ENCODE data around the gene PSG5.
"Not testable (repeated sequence)": the region's sequence is repeated elsewhere in the genome, so short reads cannot be mapped to it uniquely, and the experiment has no call there.

The PSG5 gene

DNA sequence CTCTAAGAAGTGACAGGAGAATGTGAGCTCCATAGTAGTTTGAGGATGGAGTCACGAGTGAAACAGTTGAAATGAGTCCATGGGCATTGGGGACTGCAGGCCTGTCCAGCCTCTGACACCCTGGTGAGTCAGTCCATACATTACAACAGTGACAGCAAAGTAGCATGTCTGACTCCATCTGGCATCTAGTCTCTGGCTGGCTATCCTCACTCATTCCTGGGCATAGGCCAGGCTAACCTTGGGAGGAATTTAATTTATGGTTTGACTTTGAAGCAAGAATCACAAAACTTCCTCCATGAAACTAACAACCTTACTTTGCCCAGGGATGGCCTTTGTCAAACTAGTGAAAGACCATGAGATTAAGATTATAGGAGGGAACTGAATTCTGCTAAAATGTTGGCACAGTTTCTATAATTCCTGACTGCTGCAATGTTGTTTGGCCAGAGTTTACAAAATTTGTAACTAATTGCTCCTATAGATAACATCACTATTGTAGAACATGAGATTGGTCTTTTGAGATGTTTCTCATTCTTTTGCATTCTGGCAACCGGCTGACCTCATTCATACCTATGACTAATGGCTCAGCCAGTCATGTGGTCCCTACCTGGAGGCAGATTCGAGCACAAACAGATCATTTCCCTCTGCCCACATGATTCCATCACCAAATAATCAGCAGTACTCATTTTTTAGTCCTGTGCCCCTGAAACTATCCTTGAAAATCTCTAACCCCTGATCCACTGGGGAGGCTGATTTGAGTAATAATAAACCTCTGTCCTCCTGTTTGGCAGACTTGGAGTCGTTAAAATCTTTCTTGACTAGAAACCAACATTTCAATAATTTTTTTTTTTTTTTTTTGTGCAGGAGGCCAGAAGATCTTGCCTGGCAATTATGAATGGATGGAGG, 4.2 kb downstream of the PSG5 start:
- DNase-seq: not testable (repeated sequence)

DNA sequence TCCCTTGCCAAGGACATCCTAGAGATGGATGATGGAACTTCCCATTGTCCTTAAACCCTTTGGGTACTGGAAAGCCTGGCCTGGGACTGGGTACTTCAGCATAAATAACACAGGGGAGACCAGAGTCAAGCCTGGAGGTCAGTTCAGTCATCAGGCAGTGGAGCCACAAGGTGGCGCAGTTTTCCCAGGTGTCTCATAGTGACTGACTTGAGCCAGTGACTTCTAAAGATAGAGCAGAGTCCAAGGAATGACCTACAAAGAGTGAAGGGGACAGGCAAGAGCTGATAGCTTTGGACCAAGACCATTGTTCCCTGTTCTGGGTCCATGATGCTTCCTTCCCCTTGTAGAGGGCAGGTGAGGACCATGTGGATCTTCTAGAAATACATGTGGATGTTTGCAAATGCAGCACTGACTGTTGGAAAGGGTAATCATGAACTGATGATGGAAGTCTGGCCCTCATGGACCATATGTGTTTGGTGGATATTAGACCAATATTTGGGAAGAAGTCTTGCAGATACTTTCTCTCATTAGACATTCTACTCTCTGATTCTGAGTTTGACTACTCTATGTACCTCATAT, 6.7 kb downstream of the PSG5 start:
- DNase-seq: not testable (repeated sequence)

DNA sequence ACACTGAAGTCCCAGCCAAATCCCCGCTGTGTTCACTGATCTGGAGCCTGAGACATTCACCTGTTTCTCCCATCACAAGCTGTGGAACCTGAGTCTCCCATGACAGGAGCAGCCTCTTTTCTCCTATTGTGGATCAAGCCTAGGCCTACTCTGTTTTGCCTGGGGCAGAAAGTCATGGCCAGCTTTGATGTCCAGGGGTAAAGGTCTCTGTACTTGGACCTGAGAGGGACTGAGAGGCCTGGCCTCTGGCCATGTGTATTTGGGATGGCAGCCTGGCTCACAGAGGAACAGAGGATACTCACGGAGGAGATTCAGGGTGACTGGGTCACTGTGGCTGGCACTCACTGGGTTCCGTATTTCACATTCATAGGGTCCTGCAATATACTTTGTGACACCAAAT, 7.8 kb downstream of the PSG5 start:
- DNase-seq: not testable (repeated sequence)

DNA sequence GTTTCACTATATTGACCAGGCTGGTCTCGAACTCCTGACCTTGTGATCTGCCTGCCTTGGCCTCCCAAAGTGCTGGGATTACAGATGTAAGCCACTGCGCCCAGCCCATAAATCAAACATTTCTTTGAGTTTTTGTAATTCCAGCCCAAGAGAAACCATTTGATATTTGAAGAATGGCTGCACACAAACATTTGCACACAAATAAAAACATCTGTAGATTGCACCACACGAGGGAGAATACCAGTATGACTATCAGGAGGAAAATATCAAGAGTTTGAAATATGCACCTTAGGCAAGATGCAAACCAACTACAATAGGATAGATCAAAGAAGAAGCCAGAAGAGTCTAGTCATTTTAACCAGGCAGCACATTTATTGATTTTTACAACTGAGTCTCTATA, 20.4 kb downstream of the PSG5 start:
- not testable (repeated sequence) for DNase-seq

DNA sequence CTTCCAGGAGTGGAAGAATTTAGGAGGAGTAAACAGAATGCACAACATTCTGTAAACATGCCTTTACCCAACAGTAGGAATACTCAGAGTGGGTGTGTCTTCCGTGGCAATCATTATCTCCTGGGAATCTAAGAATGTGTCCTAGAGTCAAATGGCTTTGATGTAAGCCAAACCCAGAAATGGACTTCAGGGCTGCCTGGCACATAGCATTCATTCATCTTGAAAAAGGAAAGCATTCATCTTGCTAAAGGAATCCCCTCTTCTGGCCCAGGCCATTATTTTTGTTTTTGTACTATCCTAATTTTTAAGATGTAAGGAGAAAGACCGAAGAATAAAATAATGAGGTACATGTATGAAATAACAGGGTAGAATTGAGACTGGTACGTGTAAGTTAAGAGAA, 23.2 kb downstream of the PSG5 start:
- DNase-seq: not testable (repeated sequence)

DNA sequence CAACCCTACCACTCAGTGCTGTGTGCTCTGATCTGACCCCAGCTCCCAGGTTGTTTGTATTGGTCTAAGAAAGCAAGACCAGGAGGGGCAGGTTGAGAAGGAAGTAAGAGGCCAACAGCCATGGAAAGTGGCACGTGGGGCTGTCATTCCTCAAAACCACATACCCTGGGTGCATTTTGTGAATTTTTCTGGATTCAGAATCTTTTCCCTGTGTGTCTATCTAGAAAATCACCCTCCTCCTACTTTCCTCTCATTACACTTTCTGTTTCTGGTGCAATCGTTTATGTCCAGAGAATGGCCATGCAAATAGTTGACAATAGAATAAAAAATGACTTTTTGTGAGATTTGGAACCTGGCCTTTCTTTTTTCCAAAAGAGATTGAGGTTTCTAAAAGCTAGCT, 24.1 kb downstream of the PSG5 start:
- DNase-seq: not testable (repeated sequence)

DNA sequence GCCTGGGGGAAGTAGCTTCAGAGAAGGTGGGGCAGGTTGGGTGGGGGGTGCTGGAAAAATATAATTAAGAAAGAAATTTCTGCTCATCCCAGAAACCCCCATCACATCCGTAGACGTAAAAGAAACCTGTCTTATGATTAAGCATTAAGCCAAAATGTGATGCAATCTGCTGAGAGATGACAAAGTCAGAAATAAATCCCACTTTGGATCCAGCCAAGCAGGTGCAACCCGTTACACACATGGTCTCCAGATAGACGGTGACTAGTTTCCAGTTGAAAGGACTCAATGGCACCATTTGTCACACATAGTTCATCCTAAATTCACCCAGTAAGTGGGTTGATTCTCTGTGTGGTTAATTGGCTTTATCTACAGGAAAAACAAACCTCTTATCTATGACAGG, 34.1 kb downstream of the PSG5 start:
- DNase-seq: no peak

DNA sequence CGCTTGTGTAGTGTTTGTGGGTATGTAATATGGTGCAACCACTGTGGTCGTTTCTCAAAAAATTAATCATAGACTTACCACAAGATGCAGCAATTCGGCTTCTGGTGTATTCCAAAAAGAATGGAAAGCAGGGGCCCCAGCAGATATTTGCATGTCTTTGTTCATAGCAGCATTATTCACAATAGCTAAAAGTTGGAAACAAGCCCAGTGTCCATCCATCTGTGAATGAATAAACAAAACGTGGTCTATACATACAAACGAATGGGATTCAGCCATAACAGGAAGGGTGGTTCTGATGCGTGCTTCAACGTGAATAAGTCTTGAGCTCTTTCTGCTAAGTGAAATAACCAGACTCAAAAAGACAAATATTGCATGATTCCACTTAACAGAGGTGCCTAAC, 36.5 kb downstream of the PSG5 start:
- not testable (repeated sequence) for DNase-seq

DNA sequence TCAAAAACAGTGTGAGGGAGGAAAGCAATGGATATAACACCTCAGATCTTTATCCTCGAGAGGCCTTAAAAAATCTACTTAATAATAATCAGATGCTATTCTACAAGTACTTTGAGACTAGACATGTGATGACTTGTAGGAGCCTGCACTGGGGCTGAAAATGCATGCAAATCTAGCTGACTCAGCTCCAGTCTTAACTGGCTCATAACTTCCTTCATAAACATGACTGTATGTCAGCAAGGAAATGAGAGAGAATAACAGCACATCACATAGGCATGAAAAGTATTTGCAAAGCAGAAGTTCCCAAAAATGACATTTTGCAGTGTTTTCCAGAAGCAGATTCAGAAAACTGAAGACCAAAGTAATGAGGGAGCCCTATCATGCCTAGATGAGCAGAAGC, 38.1 kb downstream of the PSG5 start:
- DNase-seq: no peak

DNA sequence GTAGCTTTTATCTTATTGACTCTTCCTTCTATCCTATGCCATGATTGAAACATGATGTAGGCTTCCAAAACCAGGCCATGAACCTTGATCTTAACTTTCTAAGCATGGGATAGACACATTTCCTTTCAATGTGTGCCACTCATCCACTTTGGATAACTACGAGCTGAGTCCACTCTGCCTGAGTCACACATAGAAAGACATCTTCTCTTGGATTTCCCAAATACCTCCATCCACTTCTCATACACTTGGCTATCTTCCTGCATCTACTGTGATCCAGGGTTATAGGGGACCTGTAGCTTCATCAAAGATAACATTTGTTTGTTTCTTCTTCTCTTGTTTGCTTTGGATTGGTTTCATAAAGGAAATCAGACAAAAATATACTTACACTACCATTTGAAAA, 44.6 kb downstream of the PSG5 start:
- DNase-seq: not testable (repeated sequence)

DNA sequence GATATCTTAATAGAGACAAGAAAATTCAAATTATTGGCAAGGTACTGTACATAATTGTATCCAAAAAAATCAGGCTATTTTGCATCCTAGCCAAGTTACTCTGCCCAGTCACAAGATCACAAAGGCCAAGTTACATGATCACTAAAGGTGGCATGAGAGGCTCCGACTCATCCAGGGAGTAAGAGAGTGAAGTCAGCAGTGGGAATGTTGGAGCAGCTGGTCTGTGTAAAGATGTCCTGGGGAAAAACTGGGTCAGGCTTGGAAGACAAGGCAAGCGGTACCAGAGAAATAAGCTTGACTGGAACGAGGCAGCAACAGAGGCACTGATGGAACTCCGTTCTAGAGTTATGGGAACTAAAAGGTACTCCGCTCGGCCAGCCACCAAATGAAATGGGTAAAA, 53.6 kb downstream of the PSG5 start:
- no peak for DNase-seq

DNA sequence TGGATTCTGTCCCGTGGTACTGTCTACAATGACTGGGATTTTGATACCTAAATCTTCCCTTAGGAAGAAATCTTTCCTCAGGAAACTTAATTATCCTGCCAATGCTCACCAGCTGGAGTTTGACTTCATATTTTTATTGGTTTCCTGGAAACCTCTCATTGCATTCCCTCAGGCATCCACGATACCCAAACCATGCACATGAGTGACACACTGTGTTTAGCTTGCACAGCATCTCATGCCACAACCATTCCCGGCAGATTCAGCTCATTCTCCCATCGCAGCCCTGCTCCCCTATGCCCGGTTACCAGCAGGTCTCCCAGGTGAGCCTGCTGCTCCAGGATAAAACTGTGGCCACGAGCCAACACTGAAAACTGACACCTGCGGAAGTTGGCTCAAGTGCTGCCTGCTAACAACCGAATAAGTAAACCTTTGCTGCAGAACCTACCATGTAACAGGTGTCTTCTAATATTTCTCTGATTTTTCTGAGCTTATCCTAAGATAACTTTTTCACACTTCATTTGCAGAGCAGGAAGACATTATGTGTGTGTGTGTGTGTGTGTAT, 55.0 kb downstream of the PSG5 start:
- DNase-seq: not testable (repeated sequence)

DNA sequence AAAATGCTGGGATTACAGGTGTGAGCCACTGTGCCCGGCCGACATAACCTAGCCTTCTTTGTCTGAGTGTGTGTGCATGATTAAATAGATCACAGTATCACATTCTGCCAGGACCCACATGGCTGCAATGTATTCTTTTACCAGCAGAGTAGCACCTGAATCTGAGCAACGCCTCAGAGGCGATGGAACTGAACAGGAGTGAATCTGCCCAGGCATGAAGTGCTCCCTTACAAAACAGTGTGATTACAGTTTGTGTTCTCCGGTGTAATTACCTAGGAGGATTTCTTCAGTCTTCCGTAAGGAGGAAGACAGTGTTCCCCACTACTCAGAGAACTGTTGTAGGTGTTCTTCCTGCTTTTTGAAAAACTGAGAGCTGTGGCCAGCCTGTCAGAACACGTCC, 57.1 kb downstream of the PSG5 start:
- not testable (repeated sequence) for DNase-seq

DNA sequence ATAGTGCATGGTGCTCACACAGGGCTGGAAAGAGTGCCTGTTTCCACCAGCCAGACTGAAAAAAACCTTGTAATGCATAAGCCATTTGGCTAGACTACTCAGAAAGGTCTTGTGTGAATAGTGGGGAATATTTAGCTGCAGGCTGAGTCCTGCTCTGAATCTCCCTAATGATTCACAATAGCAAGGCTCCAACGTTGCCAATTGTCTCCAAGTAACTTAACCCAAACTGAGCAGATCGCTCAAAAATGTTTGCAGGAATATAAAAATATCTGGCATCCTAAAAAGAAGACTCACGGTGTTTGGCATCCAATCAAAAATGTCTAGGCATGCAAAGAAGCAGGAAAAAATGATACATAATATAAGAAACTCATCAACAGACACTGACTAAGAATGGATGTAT, 59.0 kb downstream of the PSG5 start:
- not testable (repeated sequence) for DNase-seq

DNA sequence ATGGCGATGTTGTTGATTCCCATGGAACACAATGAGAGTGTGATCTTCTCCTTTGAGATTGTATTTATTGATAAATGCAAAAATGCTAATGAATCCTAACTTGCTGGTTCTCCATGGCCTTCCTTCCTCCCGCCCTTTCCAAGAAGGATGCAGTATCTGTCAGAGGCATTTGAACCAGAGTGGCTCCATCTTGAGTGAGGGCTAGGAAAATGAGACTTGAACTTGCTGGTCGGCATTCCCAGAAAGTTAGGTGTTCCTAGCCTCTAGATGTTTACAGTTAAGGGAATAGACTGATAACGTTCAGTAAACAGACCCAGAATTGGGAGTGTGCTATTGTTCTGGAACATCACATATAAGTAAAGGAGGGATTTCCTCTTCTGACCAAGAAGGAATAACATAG, 59.6 kb downstream of the PSG5 start:
- no peak for DNase-seq

DNA sequence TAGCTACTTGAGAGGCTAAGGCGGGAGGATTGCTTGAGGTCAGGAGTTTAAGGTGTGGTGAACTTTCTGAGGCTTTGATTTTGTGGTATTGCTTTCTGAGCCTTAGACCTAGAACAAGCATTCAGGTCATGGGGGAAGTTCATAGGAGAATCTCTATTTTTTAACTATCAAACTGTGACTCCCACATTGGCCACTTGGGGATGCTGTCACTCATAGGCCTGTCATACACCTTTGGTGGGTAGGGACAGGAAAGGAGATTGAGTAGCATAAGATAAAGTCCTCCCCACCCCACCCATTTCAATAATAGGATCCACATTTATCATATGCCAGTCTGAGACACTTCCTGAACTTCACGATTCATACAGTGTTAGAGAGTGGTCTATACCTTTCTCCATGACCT, 62.0 kb downstream of the PSG5 start:
- DNase-seq: no peak

DNA sequence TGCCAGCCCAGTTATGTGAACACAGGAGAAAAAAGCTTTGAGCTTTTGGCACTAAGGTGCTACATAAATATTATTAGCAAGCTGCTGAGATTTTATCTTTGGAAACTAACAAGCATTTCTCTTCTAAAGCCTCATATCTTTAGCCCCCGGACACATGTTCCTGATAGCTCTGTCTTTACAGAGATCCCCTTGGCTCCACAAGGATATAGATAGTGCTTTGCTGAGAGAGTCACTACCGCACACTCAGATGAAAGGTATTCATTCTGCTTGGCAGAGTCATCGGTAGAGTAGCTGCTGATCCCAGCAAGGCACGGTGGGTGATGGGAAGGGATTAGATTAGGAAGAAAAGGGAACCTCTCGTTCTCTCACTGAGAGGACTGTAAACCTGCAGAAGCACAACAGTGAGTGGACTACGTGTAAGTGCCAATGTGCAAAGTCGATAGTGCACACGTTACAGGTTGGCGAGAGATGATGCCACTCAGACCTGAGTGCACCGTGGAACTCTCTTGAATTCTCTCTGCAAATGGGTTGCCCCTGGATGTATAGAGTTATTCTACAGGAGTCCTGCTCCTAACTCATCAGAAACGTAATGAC, 65.8 kb downstream of the PSG5 start:
- DNase-seq: not testable (repeated sequence)

DNA sequence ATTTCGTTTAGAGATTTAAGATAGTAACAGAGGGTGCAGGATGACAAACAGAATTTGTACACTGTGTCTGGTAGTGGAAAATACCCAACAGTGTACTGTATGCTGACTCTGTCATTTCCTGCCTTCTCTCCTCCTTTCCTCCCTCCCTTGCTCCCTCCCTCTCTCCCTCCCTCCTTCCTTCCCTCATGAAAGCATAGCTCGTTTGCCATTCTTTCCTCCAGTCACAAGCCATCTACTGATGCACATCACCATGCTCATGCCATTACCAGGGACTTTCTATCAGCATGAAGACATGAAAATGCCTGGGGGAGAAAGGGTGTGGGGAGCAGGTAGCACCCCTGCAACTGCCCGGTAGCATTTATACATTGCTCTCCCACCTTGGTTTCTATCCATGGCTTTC, 66.8 kb downstream of the PSG5 start:
- DNase-seq: not testable (repeated sequence)
